ENCODE data around the gene RBMS1.

DNA sequence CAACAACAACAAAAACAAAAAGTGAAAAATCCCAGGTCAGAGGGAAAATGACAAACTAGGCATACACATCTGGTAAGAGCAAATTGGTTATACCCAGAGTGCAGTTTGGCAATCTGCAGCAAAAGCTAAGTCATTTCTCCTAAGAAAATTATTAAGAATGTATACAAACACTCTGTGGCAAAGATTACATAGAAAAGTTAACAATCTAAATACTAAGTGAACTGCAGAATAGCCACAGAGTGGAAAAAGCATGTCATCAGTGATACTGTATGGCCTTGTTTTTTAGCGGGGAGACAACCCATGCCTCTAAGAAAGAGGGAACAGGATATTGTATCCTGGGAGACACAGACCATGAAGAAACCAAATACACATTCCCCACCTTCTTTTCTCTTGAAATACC lies 157.5 kb downstream of the RBMS1 start:
- TF ChIP-seq, protein P1, sequence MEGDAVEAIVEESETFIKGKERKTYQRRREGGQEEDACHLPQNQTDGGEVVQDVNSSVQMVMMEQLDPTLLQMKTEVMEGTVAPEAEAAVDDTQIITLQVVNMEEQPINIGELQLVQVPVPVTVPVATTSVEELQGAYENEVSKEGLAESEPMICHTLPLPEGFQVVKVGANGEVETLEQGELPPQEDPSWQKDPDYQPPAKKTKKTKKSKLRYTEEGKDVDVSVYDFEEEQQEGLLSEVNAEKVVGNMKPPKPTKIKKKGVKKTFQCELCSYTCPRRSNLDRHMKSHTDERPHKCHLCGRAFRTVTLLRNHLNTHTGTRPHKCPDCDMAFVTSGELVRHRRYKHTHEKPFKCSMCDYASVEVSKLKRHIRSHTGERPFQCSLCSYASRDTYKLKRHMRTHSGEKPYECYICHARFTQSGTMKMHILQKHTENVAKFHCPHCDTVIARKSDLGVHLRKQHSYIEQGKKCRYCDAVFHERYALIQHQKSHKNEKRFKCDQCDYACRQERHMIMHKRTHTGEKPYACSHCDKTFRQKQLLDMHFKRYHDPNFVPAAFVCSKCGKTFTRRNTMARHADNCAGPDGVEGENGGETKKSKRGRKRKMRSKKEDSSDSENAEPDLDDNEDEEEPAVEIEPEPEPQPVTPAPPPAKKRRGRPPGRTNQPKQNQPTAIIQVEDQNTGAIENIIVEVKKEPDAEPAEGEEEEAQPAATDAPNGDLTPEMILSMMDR (conservative IDR thresholded peaks at IDR 0.05; ENCODE audit: low read depth, low read length) = no peak
- TF ChIP-seq, protein P2, sequence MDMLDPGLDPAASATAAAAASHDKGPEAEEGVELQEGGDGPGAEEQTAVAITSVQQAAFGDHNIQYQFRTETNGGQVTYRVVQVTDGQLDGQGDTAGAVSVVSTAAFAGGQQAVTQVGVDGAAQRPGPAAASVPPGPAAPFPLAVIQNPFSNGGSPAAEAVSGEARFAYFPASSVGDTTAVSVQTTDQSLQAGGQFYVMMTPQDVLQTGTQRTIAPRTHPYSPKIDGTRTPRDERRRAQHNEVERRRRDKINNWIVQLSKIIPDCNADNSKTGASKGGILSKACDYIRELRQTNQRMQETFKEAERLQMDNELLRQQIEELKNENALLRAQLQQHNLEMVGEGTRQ (IDR thresholded peaks at IDR 0.05; ENCODE audit: low read depth, low read length) = no peak
- TF ChIP-seq POLR2A (IDR thresholded peaks at IDR 0.05; ENCODE audit: low read depth, low read length) (no peak), SMC3 (IDR thresholded peaks at IDR 0.05; ENCODE audit: low read depth, low read length) (no peak), MAFK (IDR thresholded peaks at IDR 0.05; ENCODE audit: low read depth, low read length) (no peak), RAD21 (IDR thresholded peaks at IDR 0.05; ENCODE audit: low read length) (no peak), CHD1 (IDR thresholded peaks at IDR 0.05; ENCODE audit: low read depth, low read length) (no peak), CEBPB (IDR thresholded peaks at IDR 0.05; ENCODE audit: low read depth, low read length) (peak; percentile 66), RCOR1 (IDR thresholded peaks at IDR 0.05; ENCODE audit: insufficient replicate concordance, low read length) (no peak), MXI1 (IDR thresholded peaks at IDR 0.05; ENCODE audit: borderline replicate concordance, low read depth, low read length) (no peak)
- TF ChIP-seq, protein P3, sequence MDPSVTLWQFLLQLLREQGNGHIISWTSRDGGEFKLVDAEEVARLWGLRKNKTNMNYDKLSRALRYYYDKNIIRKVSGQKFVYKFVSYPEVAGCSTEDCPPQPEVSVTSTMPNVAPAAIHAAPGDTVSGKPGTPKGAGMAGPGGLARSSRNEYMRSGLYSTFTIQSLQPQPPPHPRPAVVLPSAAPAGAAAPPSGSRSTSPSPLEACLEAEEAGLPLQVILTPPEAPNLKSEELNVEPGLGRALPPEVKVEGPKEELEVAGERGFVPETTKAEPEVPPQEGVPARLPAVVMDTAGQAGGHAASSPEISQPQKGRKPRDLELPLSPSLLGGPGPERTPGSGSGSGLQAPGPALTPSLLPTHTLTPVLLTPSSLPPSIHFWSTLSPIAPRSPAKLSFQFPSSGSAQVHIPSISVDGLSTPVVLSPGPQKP (IDR thresholded peaks at IDR 0.05; ENCODE audit: borderline replicate concordance, low read depth, low read length) = no peak

Measured in IMR-90 (cell line).